Dendritic cell treated with granulocyte-macrophage colony-stimulating factor and Interleukin-4, amounts not matched to agents 40 ng/mL and 50 ng/mL, for 4 days (primary cell): ENCODE results near the gene SFSWAP.
A peak's percentile ranks its signal among the peaks of the same experiment; 100 is the strongest.
"Not testable (repeated sequence)": the region's sequence is repeated elsewhere in the genome, so short reads cannot be mapped to it uniquely, and the experiment has no call there.

Source experiments
- H3K27ac Mint-ChIP-seq: one replicate; pipeline ENCODE4 v1.8.0; 2022; ENCODE audit warnings: mild to moderate bottlenecking, mixed read lengths
- H3K27me3 Mint-ChIP-seq: one replicate; pipeline ENCODE4 v1.8.0; 2022; ENCODE audit warnings: mild to moderate bottlenecking, mixed read lengths
- H3K36me3 Mint-ChIP-seq: one replicate; pipeline ENCODE4 v1.8.0; 2022; ENCODE audit warnings: low read depth, mixed read lengths
- H3K4me1 Mint-ChIP-seq: one replicate; pipeline ENCODE4 v1.8.0; 2022; ENCODE audit warnings: low read depth, mixed read lengths
- H3K4me3 Mint-ChIP-seq: one replicate; pipeline ENCODE4 v1.8.0; 2022; ENCODE audit warnings: mild to moderate bottlenecking, moderate library complexity, mixed read lengths
- H3K9me3 Mint-ChIP-seq: one replicate; pipeline ENCODE4 v1.8.0; 2022; ENCODE audit warnings: mixed read lengths
- intact Hi-C: fragments of 100-400 bp; cut with micrococcal nuclease; formaldehyde crosslinking; loops from one replicate; pipeline ENCODE4 v1.15.0; 2022

SFSWAP gene

GRCh38 chr12:131701705-131702572 is 9.0 kb upstream of the SFSWAP start:
- H3K4me3 Mint-ChIP-seq, result no peak overlapping the region
- no peaks in the 10 kb centered on the region for H3K36me3 Mint-ChIP-seq
- peaks cover 11% of the 10 kb centered on the region for H3K27me3 Mint-ChIP-seq
- H3K9me3 Mint-ChIP-seq, result peaks cover 23% of the 10 kb centered on the region
- no peak overlapping the region for H3K27ac Mint-ChIP-seq
- intact Hi-C loops, result no loop called here
- H3K4me1 Mint-ChIP-seq, result peaks cover 6% of the 10 kb centered on the region

- Mint-ChIP-seq H3K27ac (no peak overlapping the region), H3K4me1 (peaks cover 6% of the 10 kb centered on the region), H3K36me3 (no peaks in the 10 kb centered on the region), H3K27me3 (peaks cover 13% of the 10 kb centered on the region), H3K4me3 (no peak overlapping the region), H3K9me3 (peaks cover 23% of the 10 kb centered on the region)
- intact Hi-C loops, result no loop called here
These were observed 8.4 kb upstream of the SFSWAP start for GRCh38 chr12:131702573-131702877.

- Mint-ChIP-seq H3K27me3 (peaks cover 14% of the 10 kb centered on the region), H3K27ac (no peak overlapping the region), H3K4me3 (no peak overlapping the region), H3K36me3 (no peaks in the 10 kb centered on the region), H3K4me1 (peaks cover 3% of the 10 kb centered on the region), H3K9me3 (peaks cover 23% of the 10 kb centered on the region)
- intact Hi-C loops, result no loop called here
These were observed 7.7 kb upstream of the SFSWAP start for GRCh38 chr12:131703161-131703560.

- no peaks in the 10 kb centered on the region for H3K36me3 Mint-ChIP-seq
- no peaks in the 10 kb centered on the region for H3K4me1 Mint-ChIP-seq
- peaks cover 23% of the 10 kb centered on the region for H3K9me3 Mint-ChIP-seq
- no peak overlapping the region for H3K27ac Mint-ChIP-seq
- H3K27me3 Mint-ChIP-seq, result peaks cover 14% of the 10 kb centered on the region
- H3K4me3 Mint-ChIP-seq, result no peak overlapping the region
- intact Hi-C loops, result no loop called here
These were observed 6.4 kb upstream of the SFSWAP start for GRCh38 chr12:131704509-131704908.

- H3K36me3 Mint-ChIP-seq, result peaks cover 11% of the 10 kb centered on the region
- intact Hi-C loops, H3K27ac Mint-ChIP-seq, H3K4me3 Mint-ChIP-seq, H3K4me1 Mint-ChIP-seq: not testable (repeated sequence)
- peaks cover 11% of the 10 kb centered on the region for H3K27me3 Mint-ChIP-seq
- H3K9me3 Mint-ChIP-seq, result peaks cover 23% of the 10 kb centered on the region
These were observed 4.2 kb upstream of the SFSWAP start for GRCh38 chr12:131706709-131707108.

- intact Hi-C loops, result no loop called here
- Mint-ChIP-seq H3K4me1 (peaks cover 10% of the 10 kb centered on the region), H3K9me3 (peaks cover 12% of the 10 kb centered on the region), H3K4me3 (no peak overlapping the region), H3K27ac (no peak overlapping the region), H3K36me3 (peaks cover 26% of the 10 kb centered on the region), H3K27me3 (peaks cover 6% of the 10 kb centered on the region)
These were observed 1.7 kb upstream of the SFSWAP start for GRCh38 chr12:131709226-131709625.

GRCh38 chr12:131711551-131712205 is 788 bp downstream of the SFSWAP start:
- peaks cover 10% of the 10 kb centered on the region for H3K4me1 Mint-ChIP-seq
- peaks cover 2% of the 10 kb centered on the region for H3K27me3 Mint-ChIP-seq
- peak overlapping the region; percentile 98 for H3K4me3 Mint-ChIP-seq
- intact Hi-C loops, result loop anchor here (5.0 kb wide), 1 partner anchor 104 kb away; no protein-coding TSS in a partner anchor
- H3K9me3 Mint-ChIP-seq, result no peaks in the 10 kb centered on the region
- peaks cover 51% of the 10 kb centered on the region for H3K36me3 Mint-ChIP-seq
- H3K27ac Mint-ChIP-seq, result peak overlapping the region; percentile 100

GRCh38 chr12:131713349-131713748 is 2.5 kb downstream of the SFSWAP start:
- Mint-ChIP-seq H3K27ac (no peak overlapping the region), H3K4me3 (no peak overlapping the region), H3K36me3 (peaks cover 65% of the 10 kb centered on the region), H3K9me3 (no peaks in the 10 kb centered on the region), H3K4me1 (peaks cover 10% of the 10 kb centered on the region), H3K27me3 (no peaks in the 10 kb centered on the region)
- intact Hi-C loops, result loop anchor here (5.0 kb wide), 1 partner anchor 106 kb away; no protein-coding TSS in a partner anchor

- no peak overlapping the region for H3K27ac Mint-ChIP-seq
- no peaks in the 10 kb centered on the region for H3K27me3 Mint-ChIP-seq
- H3K4me3 Mint-ChIP-seq, result no peak overlapping the region
- intact Hi-C loops, result loop anchor here (5.0 kb wide), 1 partner anchor 107 kb away; no protein-coding TSS in a partner anchor
- H3K4me1 Mint-ChIP-seq, result peaks cover 10% of the 10 kb centered on the region
- no peaks in the 10 kb centered on the region for H3K9me3 Mint-ChIP-seq
- peaks cover 79% of the 10 kb centered on the region for H3K36me3 Mint-ChIP-seq
These were observed 3.9 kb downstream of the SFSWAP start for GRCh38 chr12:131714759-131715158.

GRCh38 chr12:131716282-131716681 is 5.4 kb downstream of the SFSWAP start:
- no peaks in the 10 kb centered on the region for H3K27me3 Mint-ChIP-seq
- intact Hi-C loops, result no loop called here
- H3K4me3 Mint-ChIP-seq, result no peak overlapping the region
- H3K4me1 Mint-ChIP-seq, result peaks cover 10% of the 10 kb centered on the region
- H3K9me3 Mint-ChIP-seq, result no peaks in the 10 kb centered on the region
- peaks cover 86% of the 10 kb centered on the region for H3K36me3 Mint-ChIP-seq
- H3K27ac Mint-ChIP-seq, result no peak overlapping the region

GRCh38 chr12:131720241-131720640 is 9.4 kb downstream of the SFSWAP start:
- no peaks in the 10 kb centered on the region for H3K9me3 Mint-ChIP-seq
- H3K36me3 Mint-ChIP-seq, result peaks cover 91% of the 10 kb centered on the region
- H3K27me3 Mint-ChIP-seq, result no peaks in the 10 kb centered on the region
- intact Hi-C loops, result no loop called here
- H3K4me1 Mint-ChIP-seq, result no peaks in the 10 kb centered on the region
- H3K27ac Mint-ChIP-seq, result no peak overlapping the region
- H3K4me3 Mint-ChIP-seq, result no peak overlapping the region

- intact Hi-C loops, result no loop called here
- Mint-ChIP-seq H3K27ac (no peak overlapping the region), H3K4me3 (no peak overlapping the region), H3K27me3 (no peaks in the 10 kb centered on the region), H3K9me3 (no peaks in the 10 kb centered on the region), H3K4me1 (no peaks in the 10 kb centered on the region), H3K36me3 (peaks cover 90% of the 10 kb centered on the region)
These were observed 10.0 kb downstream of the SFSWAP start for GRCh38 chr12:131720921-131721320.

GRCh38 chr12:131721548-131721947 is 10.7 kb downstream of the SFSWAP start:
- Mint-ChIP-seq H3K27ac (no peak overlapping the region), H3K27me3 (no peaks in the 10 kb centered on the region), H3K36me3 (peaks cover 90% of the 10 kb centered on the region), H3K4me1 (no peaks in the 10 kb centered on the region), H3K4me3 (no peak overlapping the region), H3K9me3 (no peaks in the 10 kb centered on the region)
- intact Hi-C loops, result no loop called here

- H3K36me3 Mint-ChIP-seq, result peaks cover 93% of the 10 kb centered on the region
- no peak overlapping the region for H3K4me3 Mint-ChIP-seq
- no peaks in the 10 kb centered on the region for H3K4me1 Mint-ChIP-seq
- no peaks in the 10 kb centered on the region for H3K27me3 Mint-ChIP-seq
- intact Hi-C loops, result no loop called here
- H3K27ac Mint-ChIP-seq, result no peak overlapping the region
- no peaks in the 10 kb centered on the region for H3K9me3 Mint-ChIP-seq
These were observed 12.6 kb downstream of the SFSWAP start for GRCh38 chr12:131723532-131723931.
